Stimulated activated effector memory CD8-positive, alpha-beta T cell treated with anti-CD3 and anti-CD28 coated beads, Interleukin-12 subunit alpha, Interleukin-12 subunit beta, amount 100 ng/mL, for 72 hours (primary cell): ENCODE data around the gene RAB11FIP5.
"Not testable (repeated sequence)": the region's sequence is repeated elsewhere in the genome, so short reads cannot be mapped to it uniquely, and the experiment has no call there.

ENCODE experiments used
- ATAC-seq: fragments of 150-1000 bp; cut with Tn5 transposase; 2 replicates; pipeline ENCODE4 v1.10.0; 2021
- DNase-seq, 2 donors: peaks; one replicate each; pipeline ENCODE4 v3.0.0; 2021 to 2022; ENCODE audit warnings: low spot score in 2 of 2
- H3K27ac Mint-ChIP-seq: one replicate; pipeline ENCODE4 v1.8.0; 2022; ENCODE audit warnings: mild to moderate bottlenecking, mixed read lengths
- H3K36me3 Mint-ChIP-seq: one replicate; pipeline ENCODE4 v1.8.0; 2022; ENCODE audit warnings: mild to moderate bottlenecking, mixed read lengths
- H3K4me1 Mint-ChIP-seq: one replicate; pipeline ENCODE4 v1.8.0; 2022; ENCODE audit warnings: mixed read lengths
- H3K4me3 Mint-ChIP-seq: one replicate; pipeline ENCODE4 v1.8.0; 2022; ENCODE audit warnings: mild to moderate bottlenecking, mixed read lengths
- H3K9me3 Mint-ChIP-seq: one replicate; pipeline ENCODE4 v1.8.0; 2022; ENCODE audit warnings: mixed read lengths

Gene RAB11FIP5, protein sequence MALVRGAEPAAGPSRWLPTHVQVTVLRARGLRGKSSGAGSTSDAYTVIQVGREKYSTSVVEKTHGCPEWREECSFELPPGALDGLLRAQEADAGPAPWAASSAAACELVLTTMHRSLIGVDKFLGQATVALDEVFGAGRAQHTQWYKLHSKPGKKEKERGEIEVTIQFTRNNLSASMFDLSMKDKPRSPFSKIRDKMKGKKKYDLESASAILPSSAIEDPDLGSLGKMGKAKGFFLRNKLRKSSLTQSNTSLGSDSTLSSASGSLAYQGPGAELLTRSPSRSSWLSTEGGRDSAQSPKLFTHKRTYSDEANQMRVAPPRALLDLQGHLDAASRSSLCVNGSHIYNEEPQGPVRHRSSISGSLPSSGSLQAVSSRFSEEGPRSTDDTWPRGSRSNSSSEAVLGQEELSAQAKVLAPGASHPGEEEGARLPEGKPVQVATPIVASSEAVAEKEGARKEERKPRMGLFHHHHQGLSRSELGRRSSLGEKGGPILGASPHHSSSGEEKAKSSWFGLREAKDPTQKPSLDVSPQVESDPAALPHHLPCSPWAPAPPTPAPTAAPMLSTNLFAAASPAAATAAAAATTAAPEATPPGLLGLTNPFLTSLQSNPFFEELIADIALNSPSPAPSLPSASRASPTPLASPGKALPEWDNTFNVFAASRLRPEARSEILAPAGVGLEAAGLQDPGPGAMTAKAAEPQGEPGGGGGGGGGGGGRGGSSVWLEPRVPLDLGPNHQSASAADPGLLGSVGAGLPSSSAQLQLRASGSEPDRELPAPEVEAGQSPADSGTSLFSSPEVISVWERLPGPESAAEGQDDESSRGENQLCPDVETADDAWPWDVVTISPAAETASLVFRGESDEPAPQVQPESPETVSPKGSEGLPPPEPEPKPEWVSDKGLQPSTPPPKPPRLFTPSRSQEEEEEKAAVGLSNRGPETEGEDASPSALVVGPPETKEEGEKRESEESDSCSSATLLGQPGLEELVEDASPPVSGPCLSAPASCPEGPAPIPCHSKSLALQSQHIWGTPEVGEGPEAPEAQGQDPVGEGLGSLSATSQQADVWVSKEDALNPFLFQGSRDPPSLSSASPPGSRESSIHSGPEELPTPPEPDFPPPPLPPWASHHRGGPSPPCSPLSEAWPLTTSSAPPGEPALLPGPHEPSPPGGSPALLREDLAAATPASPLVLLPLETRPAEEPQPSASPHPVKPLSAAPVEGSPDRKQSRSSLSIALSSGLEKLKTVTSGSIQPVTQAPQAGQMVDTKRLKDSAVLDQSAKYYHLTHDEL (N-terminal part only)

DNA sequence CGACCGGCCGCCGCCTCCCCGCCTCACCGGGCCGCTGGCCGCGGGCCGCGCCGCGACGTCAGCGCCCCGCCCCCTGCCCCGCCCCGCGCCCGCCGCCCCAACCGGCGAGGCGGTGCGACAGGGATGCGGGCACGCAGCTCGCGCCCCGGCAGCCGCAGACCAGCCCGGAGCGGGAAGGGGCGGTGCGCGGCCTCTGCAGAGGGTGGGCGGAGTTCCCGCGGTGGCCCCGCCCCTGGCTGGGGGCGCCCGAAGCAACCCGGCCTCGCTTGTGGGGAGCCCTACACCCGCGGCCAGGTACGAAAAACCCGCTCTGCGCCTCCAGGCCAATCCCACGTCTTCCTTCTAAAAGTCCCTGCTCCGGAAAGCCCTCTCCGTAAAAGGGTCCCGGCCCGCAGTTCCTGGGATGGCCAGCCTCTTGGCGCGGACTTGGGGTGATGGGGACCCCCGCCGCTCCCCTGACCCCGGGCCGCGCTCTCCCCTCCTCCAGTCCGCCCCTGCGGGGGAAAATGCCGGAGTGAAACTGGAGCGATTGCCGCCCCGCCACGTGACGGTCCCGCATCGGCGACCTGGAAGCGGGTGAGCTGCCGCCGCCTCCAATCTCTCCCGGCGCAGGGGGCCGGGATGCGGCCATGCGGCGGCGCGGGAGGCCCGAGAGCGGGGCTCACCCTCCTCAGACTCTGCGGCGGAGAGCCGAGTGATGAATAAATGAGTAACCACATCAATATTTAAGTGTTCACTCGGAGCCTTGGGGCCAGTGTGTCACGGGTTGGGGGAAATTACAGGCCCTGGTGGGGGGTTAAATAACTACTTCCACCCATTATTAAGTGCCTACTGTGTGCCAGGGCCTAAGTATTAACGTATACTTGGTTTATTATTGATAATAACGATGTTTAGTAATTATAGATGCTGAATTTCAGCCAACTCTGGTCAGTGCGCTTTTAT lies at the start of gene RAB11FIP5:
RAB11FIP5 (minus strand) TSS at position 36 of the 942 bp plus-strand sequence. CDS start 171 bp downstream, outside the sequence.
- H3K4me3 Mint-ChIP-seq, result peak within 1 kb of the TSS; percentile 88
- peaks cover 28% of the 10 kb centered on the region for H3K4me1 Mint-ChIP-seq
- no peaks in the 10 kb centered on the region for H3K36me3 Mint-ChIP-seq
- peak within 1 kb of the TSS; percentile 91 for H3K27ac Mint-ChIP-seq
- DNase-seq, result peak; percentile 64 to 88
- no peaks in the 10 kb centered on the region for H3K9me3 Mint-ChIP-seq
- ATAC-seq, result peak; percentile 85

- ATAC-seq, result peak; percentile 80
- H3K9me3 Mint-ChIP-seq, result no peaks in the 10 kb centered on the region
- H3K4me1 Mint-ChIP-seq, result peaks cover 10% of the 10 kb centered on the region
- no peak overlapping the region for H3K27ac Mint-ChIP-seq
- H3K36me3 Mint-ChIP-seq, result no peaks in the 10 kb centered on the region
- peak; percentile 42 to 65 for DNase-seq
- no peak overlapping the region for H3K4me3 Mint-ChIP-seq
Measured at GRCh38 chr2:73156539-73157124, 43.9 kb upstream of the RAB11FIP5 start.

DNA sequence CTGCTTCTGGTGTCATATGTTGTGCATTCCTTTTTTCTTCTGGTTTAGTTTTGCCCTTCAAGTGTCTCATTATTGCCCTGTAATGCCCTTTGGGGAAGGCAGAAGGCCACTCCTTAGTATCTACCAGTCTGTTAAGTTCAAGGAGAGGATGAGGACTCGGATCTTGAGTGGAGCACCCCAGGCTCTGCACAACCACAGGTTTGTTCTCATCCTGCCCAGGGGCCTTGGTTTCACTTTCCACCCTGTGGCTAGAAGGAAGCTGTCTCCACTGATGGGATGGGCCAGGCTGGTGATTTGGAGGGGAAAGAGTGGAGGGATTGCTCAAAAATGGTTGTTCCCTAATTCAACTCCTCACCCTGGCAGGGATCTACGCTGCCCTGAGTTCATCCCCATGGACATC lies 30.2 kb upstream of the RAB11FIP5 start:
- Mint-ChIP-seq H3K27ac (no peak overlapping the region), H3K36me3 (no peaks in the 10 kb centered on the region)
- no peak for ATAC-seq

GRCh38 chr2:73141896-73142295 lies 29.1 kb upstream of the RAB11FIP5 start:
- H3K27ac Mint-ChIP-seq, result no peak overlapping the region
- no peak overlapping the region for H3K4me3 Mint-ChIP-seq
- DNase-seq (no peak), ATAC-seq (no peak)
- no peaks in the 10 kb centered on the region for H3K36me3 Mint-ChIP-seq
- H3K4me1 Mint-ChIP-seq, result no peaks in the 10 kb centered on the region
- H3K9me3 Mint-ChIP-seq, result no peaks in the 10 kb centered on the region

More for the DNA sequence above, 30.2 kb upstream of the RAB11FIP5 start:
- DNase-seq, result no peak
- Mint-ChIP-seq H3K4me1 (no peaks in the 10 kb centered on the region), H3K9me3 (no peaks in the 10 kb centered on the region), H3K4me3 (no peak overlapping the region)

GRCh38 chr2:73135236-73135635 lies 22.5 kb upstream of the RAB11FIP5 start:
- no peaks in the 10 kb centered on the region for H3K9me3 Mint-ChIP-seq
- DNase-seq (no peak), ATAC-seq (no peak)
- no peak overlapping the region for H3K27ac Mint-ChIP-seq
- no peaks in the 10 kb centered on the region for H3K4me1 Mint-ChIP-seq
- H3K4me3 Mint-ChIP-seq, result no peak overlapping the region
- no peaks in the 10 kb centered on the region for H3K36me3 Mint-ChIP-seq

DNA sequence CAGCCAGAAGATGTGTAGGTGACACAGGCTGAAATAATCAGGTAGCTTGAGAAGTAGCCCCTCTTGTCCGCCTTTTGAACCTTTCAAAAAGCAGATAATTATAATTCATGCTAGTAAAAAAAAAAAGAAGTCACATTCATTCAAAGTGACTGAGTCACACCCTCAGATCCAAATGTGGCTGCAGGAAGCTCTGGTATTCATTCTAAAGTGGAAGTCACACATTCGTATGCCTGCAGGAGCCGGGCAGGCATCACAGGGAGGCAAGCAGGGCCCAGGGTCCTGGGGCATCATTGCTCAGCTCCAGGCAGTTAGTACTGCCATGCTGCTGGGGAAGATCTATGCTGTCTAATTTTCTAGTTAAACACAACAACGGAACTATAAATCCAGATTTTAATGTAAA lies 21.7 kb upstream of the RAB11FIP5 start:
- ATAC-seq (no peak), DNase-seq (no peak)
- H3K9me3 Mint-ChIP-seq, result no peaks in the 10 kb centered on the region
- H3K27ac Mint-ChIP-seq, result no peak overlapping the region
- H3K4me3 Mint-ChIP-seq, result no peak overlapping the region
- no peaks in the 10 kb centered on the region for H3K36me3 Mint-ChIP-seq
- no peaks in the 10 kb centered on the region for H3K4me1 Mint-ChIP-seq

DNA sequence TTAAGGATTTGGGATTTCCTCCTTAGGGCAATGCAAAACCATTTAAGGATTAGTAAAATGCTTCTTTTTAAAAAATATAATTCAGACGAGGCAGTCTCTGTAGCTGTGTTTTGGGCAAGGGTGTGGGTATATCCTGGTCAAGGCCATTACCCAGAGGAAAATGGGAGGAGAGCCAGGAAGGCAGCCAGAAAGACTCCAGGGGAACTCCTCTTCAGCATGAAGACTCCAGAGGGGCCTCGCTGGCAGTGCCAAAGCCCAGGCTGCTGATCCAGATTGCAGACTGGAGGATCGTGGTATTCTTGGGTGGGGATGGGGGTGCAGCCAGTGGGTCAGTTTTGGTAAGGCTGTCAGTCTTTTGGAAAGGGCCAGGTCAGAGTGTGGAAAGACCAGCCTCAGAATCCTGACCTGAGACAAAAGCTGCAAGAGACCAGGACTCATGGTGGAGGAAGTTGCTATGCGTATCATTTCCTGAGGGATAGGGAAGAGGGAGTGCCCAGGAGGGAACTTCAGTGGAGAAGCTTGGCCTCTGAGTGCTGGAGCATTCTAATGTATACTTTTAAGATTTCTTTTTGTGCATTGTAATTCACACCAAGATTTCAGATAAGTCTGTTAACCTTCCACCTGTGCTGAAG lies 20.9 kb upstream of the RAB11FIP5 start:
- no peak for DNase-seq
- H3K9me3 Mint-ChIP-seq, result no peaks in the 10 kb centered on the region

DNA sequence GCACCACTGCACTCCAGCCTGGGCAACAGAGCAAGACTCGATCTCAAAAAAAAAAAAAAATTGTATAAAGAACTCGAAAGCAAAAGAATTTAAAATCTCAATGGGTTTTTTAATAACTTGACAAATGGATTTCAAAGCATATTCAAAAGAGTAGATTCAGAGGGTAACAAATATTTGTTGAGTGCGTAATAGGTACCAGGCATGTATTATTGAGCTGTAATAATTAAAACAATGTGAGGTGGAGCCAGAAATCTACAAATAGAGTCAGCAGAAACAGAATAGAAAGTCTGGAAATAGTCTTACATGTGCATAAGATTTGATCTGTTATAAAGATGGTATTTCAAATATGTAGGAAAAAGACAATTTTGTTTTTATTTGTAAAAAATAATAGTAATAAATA lies 19.1 kb upstream of the RAB11FIP5 start:
- Mint-ChIP-seq H3K4me3 (no peak overlapping the region), H3K27ac (no peak overlapping the region), H3K36me3 (no peaks in the 10 kb centered on the region), H3K4me1 (no peaks in the 10 kb centered on the region), H3K9me3 (no peaks in the 10 kb centered on the region)
- DNase-seq, result no peak
- ATAC-seq, result no peak

More for the DNA sequence above, 20.9 kb upstream of the RAB11FIP5 start:
- Mint-ChIP-seq H3K4me3 (no peak overlapping the region), H3K36me3 (no peaks in the 10 kb centered on the region), H3K4me1 (no peaks in the 10 kb centered on the region), H3K27ac (peak overlapping the region; percentile 43)
- ATAC-seq, result no peak

DNA sequence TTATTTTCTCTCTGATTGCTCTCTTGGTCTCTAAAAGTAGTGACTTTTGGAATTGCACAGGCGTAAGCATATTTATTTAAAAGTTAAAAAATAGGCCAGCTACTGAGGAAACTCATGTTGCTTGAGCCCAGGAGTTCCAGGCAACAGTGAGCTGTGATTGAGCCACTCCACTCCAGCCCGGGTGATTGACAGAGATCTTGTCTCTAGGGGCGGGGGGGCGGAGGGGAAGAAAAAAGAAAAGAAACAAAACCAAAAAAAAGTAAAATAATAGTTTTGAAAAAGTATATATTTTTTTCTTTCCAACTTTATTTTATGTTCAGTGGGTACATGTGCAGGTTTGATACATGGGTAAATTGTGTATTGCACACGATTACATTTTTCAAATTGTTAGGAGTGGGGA lies 18.0 kb upstream of the RAB11FIP5 start:
- H3K27ac Mint-ChIP-seq, result no peak overlapping the region
- no peaks in the 10 kb centered on the region for H3K36me3 Mint-ChIP-seq
- H3K4me3 Mint-ChIP-seq, result no peak overlapping the region
- no peaks in the 10 kb centered on the region for H3K4me1 Mint-ChIP-seq
- no peaks in the 10 kb centered on the region for H3K9me3 Mint-ChIP-seq
- ATAC-seq (no peak), DNase-seq (no peak)

- ATAC-seq (no peak), DNase-seq (no peak)
- Mint-ChIP-seq H3K9me3 (no peaks in the 10 kb centered on the region), H3K4me1 (no peaks in the 10 kb centered on the region), H3K27ac (no peak overlapping the region), H3K36me3 (no peaks in the 10 kb centered on the region), H3K4me3 (no peak overlapping the region)
Measured at GRCh38 chr2:73128841-73129535, 16.2 kb upstream of the RAB11FIP5 start.

GRCh38 chr2:73122536-73122935 lies 9.8 kb upstream of the RAB11FIP5 start:
- H3K9me3 Mint-ChIP-seq, result no peaks in the 10 kb centered on the region
- no peak overlapping the region for H3K27ac Mint-ChIP-seq
- no peak for DNase-seq
- no peak for ATAC-seq
- H3K36me3 Mint-ChIP-seq, result no peaks in the 10 kb centered on the region
- no peaks in the 10 kb centered on the region for H3K4me1 Mint-ChIP-seq
- H3K4me3 Mint-ChIP-seq, result no peak overlapping the region

GRCh38 chr2:73119611-73120239 lies 7.0 kb upstream of the RAB11FIP5 start:
- not testable (repeated sequence) for H3K36me3 Mint-ChIP-seq, ATAC-seq, H3K9me3 Mint-ChIP-seq, H3K4me1 Mint-ChIP-seq, H3K4me3 Mint-ChIP-seq, DNase-seq, H3K27ac Mint-ChIP-seq

DNA sequence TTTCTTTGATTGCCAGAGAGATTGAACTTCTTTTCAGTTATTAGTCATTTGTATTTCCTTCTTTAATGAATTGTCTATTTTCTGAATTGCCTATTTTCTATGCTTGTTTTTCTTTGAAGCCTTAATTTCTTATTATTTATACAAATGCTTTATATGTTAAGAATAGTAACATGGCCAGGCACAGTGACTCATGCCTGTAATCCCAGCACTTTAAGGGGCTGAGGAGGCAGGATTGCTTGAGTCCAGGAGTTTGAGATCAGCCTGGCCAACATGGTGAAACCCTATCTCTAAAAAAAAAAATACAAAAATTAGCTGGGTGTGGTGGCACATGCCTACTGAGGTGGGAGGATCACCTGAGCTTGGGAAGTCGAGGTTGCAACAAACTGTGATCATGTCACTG lies 4.7 kb upstream of the RAB11FIP5 start:
- DNase-seq (no peak), ATAC-seq (no peak)
- no peaks in the 10 kb centered on the region for H3K4me1 Mint-ChIP-seq
- no peak overlapping the region for H3K27ac Mint-ChIP-seq
- H3K36me3 Mint-ChIP-seq, result no peaks in the 10 kb centered on the region
- H3K9me3 Mint-ChIP-seq, result no peaks in the 10 kb centered on the region
- no peak overlapping the region for H3K4me3 Mint-ChIP-seq
